Activated CD8-positive, alpha-beta T cell treated with anti-CD3 and anti-CD28 coated beads for 36 hours (primary cell): ENCODE results near the gene LGR6. TPM values are rescaled to one million over a fixed set of nuclear protein-coding genes. Genes with fewer than 3 reads are reported as not detected.

Experiments used
- ATAC-seq: fragments of 200-7000 bp; cut with Tn5 transposase; one replicate; pipeline ENCODE4 v1.10.0; 2021; ENCODE audit warnings: mild to moderate bottlenecking, moderate library complexity
- CTCF ChIA-PET: fragments of 350-600 bp; sonication (Branson Sonifier 250); formaldehyde crosslinking; loops from one replicate; lab custom pipeline; 2021; ENCODE audit warnings: antibody characterized with exemption; lab: Charles Lee
- POLR2A ChIA-PET: fragments of 350-600 bp; sonication (Branson Sonifier 250); formaldehyde crosslinking; loops from one replicate; lab custom pipeline; 2021; ENCODE audit warnings: antibody characterized with exemption; lab: Charles Lee
- DNase-seq: peaks from one replicate; pipeline ENCODE4 v3.0.0-alpha.2; 2020
- H3K27ac Mint-ChIP-seq: one replicate; pipeline ENCODE4 v1.8.0; 2021; ENCODE audit warnings: mild to moderate bottlenecking, mixed read lengths
- H3K27me3 Mint-ChIP-seq: one replicate; pipeline ENCODE4 v1.8.0; 2021; ENCODE audit warnings: mixed read lengths
- H3K36me3 Mint-ChIP-seq: one replicate; pipeline ENCODE4 v1.8.0; 2021; ENCODE audit warnings: low read depth, mixed read lengths
- H3K4me1 Mint-ChIP-seq: one replicate; pipeline ENCODE4 v1.8.0; 2021; ENCODE audit warnings: low read depth, mixed read lengths
- H3K4me3 Mint-ChIP-seq: one replicate; pipeline ENCODE4 v1.8.0; 2021; ENCODE audit warnings: mild to moderate bottlenecking, moderate library complexity, mixed read lengths
- H3K9me3 Mint-ChIP-seq: one replicate; pipeline ENCODE4 v1.8.0; 2021; ENCODE audit warnings: mixed read lengths
- intact Hi-C: fragments of 100-400 bp; cut with micrococcal nuclease; formaldehyde crosslinking; loops from one replicate; pipeline ENCODE4 v1.10.0; 2022
- total RNA-seq, 2 experiments: library from RNA; stranded (reverse); gene quantifications; one replicate each; pipeline ENCODE4 v1.2.3, GENCODE V29; 2021
- TF ChIP-seq, protein P1 (sequence below): fragments of 200-600 bp; IDR thresholded peaks from one replicate; pipeline ENCODE4 v1.8.0; 2022; ENCODE audit warnings: antibody characterized with exemption, mild to moderate bottlenecking

Gene LGR6
- total RNA-seq, 2 experiments from 2014 or later: 0.34 TPM

DNA sequence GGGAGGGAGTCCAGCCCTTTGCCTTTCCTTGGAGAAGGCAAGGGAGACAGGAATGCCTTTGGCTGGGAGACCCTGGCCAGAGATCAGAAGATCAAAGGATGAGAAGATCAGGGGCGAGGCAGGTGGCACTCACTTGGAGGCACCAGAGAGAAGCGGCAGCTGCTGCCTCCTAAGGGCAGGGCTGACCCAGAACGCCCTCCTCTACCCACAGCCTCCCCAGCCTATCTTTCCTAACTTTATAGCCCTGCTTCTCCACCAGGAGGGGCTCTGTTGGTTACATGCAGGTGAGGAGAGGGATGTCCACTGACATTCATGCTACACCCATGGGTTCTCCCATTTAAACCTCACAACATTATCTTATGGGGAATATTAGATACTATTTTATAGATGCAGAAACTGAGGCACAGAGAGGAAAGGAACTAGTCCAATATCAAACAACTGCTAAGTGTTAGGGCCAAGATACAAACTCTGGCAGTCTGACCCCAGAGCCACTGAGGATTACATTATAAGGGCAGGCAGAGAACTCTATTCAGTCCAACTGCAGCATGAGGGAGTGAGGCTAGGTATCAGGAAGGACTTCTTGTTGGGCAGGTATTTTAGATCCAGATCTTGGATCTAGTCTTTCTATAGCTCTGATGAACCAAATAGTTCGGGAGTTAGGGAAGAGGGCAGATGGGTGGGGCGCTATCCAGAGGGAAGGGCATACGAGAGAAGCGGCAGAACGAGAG lies 19.9 kb downstream of the LGR6 start:
- TF ChIP-seq, protein P1, sequence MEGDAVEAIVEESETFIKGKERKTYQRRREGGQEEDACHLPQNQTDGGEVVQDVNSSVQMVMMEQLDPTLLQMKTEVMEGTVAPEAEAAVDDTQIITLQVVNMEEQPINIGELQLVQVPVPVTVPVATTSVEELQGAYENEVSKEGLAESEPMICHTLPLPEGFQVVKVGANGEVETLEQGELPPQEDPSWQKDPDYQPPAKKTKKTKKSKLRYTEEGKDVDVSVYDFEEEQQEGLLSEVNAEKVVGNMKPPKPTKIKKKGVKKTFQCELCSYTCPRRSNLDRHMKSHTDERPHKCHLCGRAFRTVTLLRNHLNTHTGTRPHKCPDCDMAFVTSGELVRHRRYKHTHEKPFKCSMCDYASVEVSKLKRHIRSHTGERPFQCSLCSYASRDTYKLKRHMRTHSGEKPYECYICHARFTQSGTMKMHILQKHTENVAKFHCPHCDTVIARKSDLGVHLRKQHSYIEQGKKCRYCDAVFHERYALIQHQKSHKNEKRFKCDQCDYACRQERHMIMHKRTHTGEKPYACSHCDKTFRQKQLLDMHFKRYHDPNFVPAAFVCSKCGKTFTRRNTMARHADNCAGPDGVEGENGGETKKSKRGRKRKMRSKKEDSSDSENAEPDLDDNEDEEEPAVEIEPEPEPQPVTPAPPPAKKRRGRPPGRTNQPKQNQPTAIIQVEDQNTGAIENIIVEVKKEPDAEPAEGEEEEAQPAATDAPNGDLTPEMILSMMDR: no peak
- Mint-ChIP-seq H3K4me1 (peaks cover 5% of the 10 kb centered on the region), H3K27me3 (peaks cover 38% of the 10 kb centered on the region), H3K36me3 (no peaks in the 10 kb centered on the region), H3K9me3 (no peaks in the 10 kb centered on the region), H3K27ac (no peak overlapping the region), H3K4me3 (peak overlapping the region; percentile 49)
- ATAC-seq (peak; percentile 68), DNase-seq (no peak)
- intact Hi-C loops: no loop called here
- CTCF ChIA-PET: interaction anchor here (0.6 to 2.5 kb wide), 12 partner anchors 8 to 853 kb away, joined by 3 to 11 read pairs (median 4); partner anchors contain the start of gene LGR6
- POLR2A ChIA-PET: no interaction called here

GRCh38 chr1:202214089-202214843 lies 20.7 kb downstream of the LGR6 start:
- no peaks in the 10 kb centered on the region for H3K36me3 Mint-ChIP-seq
- peaks cover 5% of the 10 kb centered on the region for H3K4me1 Mint-ChIP-seq
- TF ChIP-seq, protein P1: no peak
- H3K9me3 Mint-ChIP-seq: no peaks in the 10 kb centered on the region
- ChIA-PET CTCF (interaction anchor here (0.6 to 2.5 kb wide), 13 partner anchors 8 to 854 kb away, joined by 3 to 11 read pairs (median 3); partner anchors contain the start of gene LGR6), POLR2A (no interaction called here)
- peaks cover 38% of the 10 kb centered on the region for H3K27me3 Mint-ChIP-seq
- ATAC-seq: peak; percentile 29
- H3K27ac Mint-ChIP-seq: no peak overlapping the region
- intact Hi-C loops: no loop called here
- peak overlapping the region; percentile 49 for H3K4me3 Mint-ChIP-seq
- no peak for DNase-seq

- TF ChIP-seq, protein P1: no peak
- DNase-seq (no peak), ATAC-seq (no peak)
- H3K4me1 Mint-ChIP-seq: peaks cover 5% of the 10 kb centered on the region
- H3K9me3 Mint-ChIP-seq: no peaks in the 10 kb centered on the region
- H3K27me3 Mint-ChIP-seq: peaks cover 38% of the 10 kb centered on the region
- no peak overlapping the region for H3K27ac Mint-ChIP-seq
- no peaks in the 10 kb centered on the region for H3K36me3 Mint-ChIP-seq
- intact Hi-C loops: no loop called here
- no peak overlapping the region for H3K4me3 Mint-ChIP-seq
- ChIA-PET CTCF (interaction anchor here (1.0 to 2.5 kb wide), 7 partner anchors 23 to 101 kb away, joined by 3 to 11 read pairs (median 3); partner anchors contain the start of gene LGR6), POLR2A (no interaction called here)
Measured at GRCh38 chr1:202215472-202216130, 22.0 kb downstream of the LGR6 start.

GRCh38 chr1:202216691-202217090 lies 23.1 kb downstream of the LGR6 start:
- Mint-ChIP-seq H3K4me1 (peaks cover 8% of the 10 kb centered on the region), H3K27ac (no peak overlapping the region), H3K27me3 (peaks cover 33% of the 10 kb centered on the region), H3K4me3 (no peak overlapping the region), H3K9me3 (no peaks in the 10 kb centered on the region), H3K36me3 (no peaks in the 10 kb centered on the region)
- CTCF ChIA-PET: no interaction called here
- intact Hi-C loops: no loop called here
- DNase-seq (no peak), ATAC-seq (no peak)
- POLR2A ChIA-PET: no interaction called here
- TF ChIP-seq, protein P1: no peak
